Trophoblast cell (in vitro differentiated cells and primary cell): ENCODE measurements around the gene SERPINE1.
A peak's percentile ranks its signal among the peaks of the same experiment; 100 is the strongest.

Experiments used
- DNase-seq, 2 donors: peaks; one replicate each; pipeline ENCODE4 v3.0.0-alpha.2; 2016
- H2AFZ ChIP-seq: 2 replicates; pipeline ENCODE4 v1.6.1; 2013; ENCODE audit warnings: low read length, moderate library complexity, mild to moderate bottlenecking; ENCODE audit not compliant: insufficient read depth, poor library complexity
- H2AK5ac ChIP-seq: 2 replicates; pipeline ENCODE4 v1.6.1; 2013; ENCODE audit warnings: mild to moderate bottlenecking, low read length
- H2BK120ac ChIP-seq: 2 replicates; pipeline ENCODE4 v1.6.1; 2013; ENCODE audit warnings: low read length, mild to moderate bottlenecking, moderate library complexity; ENCODE audit not compliant: insufficient read depth, poor library complexity
- H2BK12ac ChIP-seq: 2 replicates; pipeline ENCODE4 v1.6.1; 2013; ENCODE audit warnings: mild to moderate bottlenecking, low read length, moderate library complexity
- H2BK5ac ChIP-seq: 2 replicates; pipeline ENCODE4 v1.6.1; 2013; ENCODE audit warnings: low read length, low read depth, moderate library complexity, mild to moderate bottlenecking; ENCODE audit not compliant: poor library complexity
- H3K14ac ChIP-seq: 2 replicates; pipeline ENCODE4 v1.6.1; 2013; ENCODE audit warnings: mild to moderate bottlenecking, low read length
- H3K18ac ChIP-seq: 2 replicates; pipeline ENCODE4 v1.6.1; 2013; ENCODE audit warnings: mild to moderate bottlenecking, low read length
- H3K23ac ChIP-seq: 2 replicates; pipeline ENCODE4 v1.6.1; 2013; ENCODE audit warnings: low read length
- H3K27ac ChIP-seq: 2 replicates; pipeline ENCODE4 v1.5.1; 2013; ENCODE audit warnings: low read depth, mild to moderate bottlenecking, inconsistent platforms, low read length, moderate library complexity
- H3K27me3 ChIP-seq: 2 replicates; pipeline ENCODE4 v1.6.1; 2013; ENCODE audit warnings: inconsistent platforms, mild to moderate bottlenecking, low read length, moderate library complexity; ENCODE audit not compliant: insufficient read depth
- H3K36me3 ChIP-seq, 2 experiments: 1 replicate in 1 of 2; 2 replicates in 1 of 2; pipeline ENCODE4 v1.6.1; 2013; ENCODE audit warnings: low read length in 2 of 2, mild to moderate bottlenecking in 2 of 2, moderate library complexity in 1 of 2; ENCODE audit not compliant: insufficient read depth in 2 of 2, control insufficient read depth in 1 of 2
- H3K4ac ChIP-seq: 2 replicates; pipeline ENCODE4 v1.6.1; 2013; ENCODE audit warnings: low read depth, mild to moderate bottlenecking, low read length, moderate library complexity
- H3K4me1 ChIP-seq, 2 experiments: 1 replicate in 1 of 2; 2 replicates in 1 of 2; pipeline ENCODE4 v1.6.1; 2013; ENCODE audit warnings: low read length in 2 of 2, mild to moderate bottlenecking in 2 of 2, moderate library complexity in 1 of 2; ENCODE audit not compliant: insufficient read depth in 2 of 2, control insufficient read depth in 1 of 2
- H3K4me2 ChIP-seq: 2 replicates; pipeline ENCODE4 v1.6.1; 2013; ENCODE audit warnings: inconsistent platforms, mild to moderate bottlenecking, low read length, moderate library complexity
- H3K4me3 ChIP-seq: 2 replicates; pipeline ENCODE4 v1.5.1; 2013; ENCODE audit warnings: mild to moderate bottlenecking, low read depth, low read length, inconsistent platforms
- H3K79me1 ChIP-seq: one replicate; pipeline ENCODE4 v1.6.1; 2013; ENCODE audit warnings: low read length
- H3K79me2 ChIP-seq: 2 replicates; pipeline ENCODE4 v1.6.1; 2013; ENCODE audit warnings: low read length, mild to moderate bottlenecking; ENCODE audit not compliant: control insufficient read depth, insufficient read depth, poor library complexity
- H3K9ac ChIP-seq: 2 replicates; pipeline ENCODE4 v1.6.1; 2013; ENCODE audit warnings: mild to moderate bottlenecking, low read length
- H3K9me3 ChIP-seq: 2 replicates; pipeline ENCODE4 v1.6.1; 2013; ENCODE audit warnings: low read depth, mild to moderate bottlenecking, control low read depth, inconsistent platforms, low read length; ENCODE audit not compliant: insufficient read depth
- H4K12ac ChIP-seq: 2 replicates; pipeline ENCODE4 v1.6.1; 2013; ENCODE audit warnings: low read depth, mild to moderate bottlenecking, low read length, moderate library complexity
- H4K8ac ChIP-seq: 2 replicates; pipeline ENCODE4 v1.6.1; 2013; ENCODE audit warnings: low read depth, mild to moderate bottlenecking, low read length, moderate library complexity
- H4K91ac ChIP-seq: one replicate; pipeline ENCODE4 v1.6.1; 2013; ENCODE audit warnings: low read depth, mild to moderate bottlenecking, low read length, moderate library complexity
- WGBS: extraction: QIAGEN DNeasy Blood & Tissue Kit; methylation state at CpG from one replicate; pipeline ENCODE4 v1.1.7; 2013; ENCODE audit warnings: missing lambda C conversion rate; ENCODE audit not compliant: insufficient read length, insufficient coverage; ENCODE audit errors: extremely low coverage; 5-methylcytosine and 5-hydroxymethylcytosine counted together

Gene SERPINE1

DNA sequence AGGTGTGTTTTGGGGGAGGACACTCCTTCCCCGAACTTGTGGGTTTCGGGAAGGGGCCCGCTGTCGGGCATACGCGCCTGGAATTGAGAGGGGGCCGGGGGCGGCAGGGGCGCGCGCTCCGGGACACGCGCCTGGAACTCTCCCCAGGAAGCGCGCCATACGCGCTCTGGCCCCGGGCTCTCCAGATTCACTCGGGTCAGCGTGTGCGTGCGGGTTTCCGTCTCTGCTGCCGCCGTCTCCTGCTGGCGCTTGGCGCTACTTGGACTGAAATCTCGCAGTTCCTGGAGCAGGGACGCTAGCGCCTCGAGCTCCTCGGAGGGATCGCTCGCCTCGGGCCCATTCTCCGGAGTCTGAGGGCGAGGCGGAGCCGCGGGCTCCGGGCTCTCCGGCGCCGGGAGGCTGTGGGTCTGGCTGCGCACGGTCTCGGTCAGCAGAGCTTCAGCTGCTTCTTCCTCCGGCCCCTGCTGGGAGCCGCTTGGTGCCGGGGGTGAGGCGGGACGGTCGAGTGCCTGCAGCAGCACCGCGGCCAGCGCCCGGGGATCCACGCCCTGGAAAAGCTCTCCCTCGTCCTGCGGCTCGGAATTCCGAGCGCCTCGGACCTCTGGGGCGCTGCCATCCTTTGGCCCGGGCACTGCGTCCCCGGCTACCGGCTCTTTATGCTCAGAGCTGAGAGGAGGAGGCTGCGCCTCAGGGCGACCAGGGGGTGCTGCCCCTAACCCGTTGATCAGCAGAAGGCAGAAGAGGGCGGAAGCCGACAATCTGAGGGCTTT is 37.4 kb downstream of the SERPINE1 start:
- H3K14ac ChIP-seq: no peak overlapping the region
- peaks cover 55 to 75% of the 10 kb centered on the region in 2 experiments for H3K4me1 ChIP-seq
- H2BK5ac ChIP-seq: no peak overlapping the region
- H3K18ac ChIP-seq: no peak overlapping the region
- H3K79me1 ChIP-seq: peaks cover 14% of the 10 kb centered on the region
- no peak overlapping the region for H2BK12ac ChIP-seq
- peak overlapping the region; percentile 45 for H3K27ac ChIP-seq
- no peak overlapping the region for H3K4ac ChIP-seq
- peak overlapping the region; percentile 18 for H2AFZ ChIP-seq
- H4K8ac ChIP-seq: no peak overlapping the region
- no peak overlapping the region for H4K12ac ChIP-seq
- H3K79me2 ChIP-seq: no peaks in the 10 kb centered on the region
- WGBS: no CpG with 5 or more reads among the region's 75 CpGs
- H2AK5ac ChIP-seq: no peak overlapping the region
- peak overlapping the region; percentile 56 for H4K91ac ChIP-seq
- H3K36me3 ChIP-seq: peaks cover 7% of the 10 kb centered on the region in 2 experiments
- H3K9ac ChIP-seq: no peak overlapping the region
- DNase-seq: peak; percentile 73 to 75
- no peak overlapping the region for H3K23ac ChIP-seq
- peak overlapping the region; percentile 65 for H3K4me3 ChIP-seq
- no peak overlapping the region for H2BK120ac ChIP-seq
- H3K27me3 ChIP-seq: peaks cover 9% of the 10 kb centered on the region
- H3K9me3 ChIP-seq: no peaks in the 10 kb centered on the region
- peak overlapping the region; percentile 70 for H3K4me2 ChIP-seq

DNA sequence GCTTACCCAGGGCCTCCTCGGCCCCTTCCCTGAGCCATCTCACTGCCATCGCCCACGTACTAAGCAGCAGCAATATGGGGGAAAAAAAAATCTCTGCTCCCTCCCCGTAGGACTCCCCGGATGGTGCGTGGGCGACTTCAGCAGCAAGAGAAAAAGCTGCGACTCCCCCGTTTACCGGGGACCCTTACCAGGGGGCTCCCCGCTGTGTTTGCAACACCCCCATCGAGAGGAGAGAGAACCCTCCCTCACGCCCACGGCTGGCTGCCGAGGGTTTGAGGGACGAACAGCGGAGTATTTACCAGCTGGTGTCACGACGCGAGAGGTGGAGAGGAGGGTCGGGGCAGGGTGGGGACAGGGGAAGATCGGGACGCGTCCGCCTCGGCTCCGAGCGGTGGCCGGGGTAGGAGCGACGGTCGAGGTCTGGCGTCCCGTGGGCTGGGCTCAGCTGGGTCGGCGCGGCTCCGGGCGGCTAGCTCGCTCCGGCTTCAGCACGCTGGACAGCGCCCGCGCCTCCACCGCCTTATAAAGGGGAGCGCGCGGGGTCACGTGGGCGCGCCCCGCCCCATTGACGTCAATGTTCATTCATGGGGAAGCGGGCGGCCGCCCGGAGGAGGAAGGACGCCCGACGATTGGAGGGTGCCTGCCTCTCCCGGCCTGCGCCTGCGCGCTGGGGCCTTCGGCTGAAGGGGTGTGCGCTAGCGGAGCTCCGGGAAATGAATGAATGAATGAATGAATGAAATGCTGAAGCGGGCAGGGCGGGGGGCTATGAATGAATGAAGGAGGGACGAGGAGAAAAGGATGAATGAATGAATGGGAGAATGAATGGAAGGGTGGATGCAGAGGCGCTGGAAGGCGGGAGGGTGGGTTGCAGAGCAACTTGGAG is 38.4 kb downstream of the SERPINE1 start, which contains the start of gene VGF:
TSS of gene VGF (minus strand) at position 495 of the 883 bp plus-strand sequence. CDS start 726 bp downstream, outside the sequence.
- Histone ChIP-seq H2AFZ (peak within 1 kb of the TSS; percentile 18), H2BK12ac (no peak within 1 kb of the TSS), H3K4me3 (no peak within 1 kb of the TSS), H4K91ac (no peak within 1 kb of the TSS), H4K12ac (no peak within 1 kb of the TSS), H3K36me3 (peaks cover 1% of the 10 kb centered on the region in 2 experiments), H4K8ac (no peak within 1 kb of the TSS), H3K23ac (no peak within 1 kb of the TSS), H2BK5ac (no peak within 1 kb of the TSS), H2AK5ac (no peak within 1 kb of the TSS), H3K79me2 (no peaks in the 10 kb centered on the region), H3K18ac (no peak within 1 kb of the TSS), H3K14ac (no peak within 1 kb of the TSS), H3K4me1 (peaks cover 49 to 71% of the 10 kb centered on the region in 2 experiments), H3K9me3 (no peaks in the 10 kb centered on the region), H2BK120ac (no peak within 1 kb of the TSS), H3K27me3 (peaks cover 14% of the 10 kb centered on the region), H3K4ac (no peak within 1 kb of the TSS), H3K4me2 (peak within 1 kb of the TSS; percentile 70), H3K27ac (no peak within 1 kb of the TSS), H3K9ac (no peak within 1 kb of the TSS), H3K79me1 (peaks cover 10% of the 10 kb centered on the region)
- peak; percentile 89 to 97 for DNase-seq
- WGBS: no CpG with 5 or more reads among the region's 74 CpGs

DNA sequence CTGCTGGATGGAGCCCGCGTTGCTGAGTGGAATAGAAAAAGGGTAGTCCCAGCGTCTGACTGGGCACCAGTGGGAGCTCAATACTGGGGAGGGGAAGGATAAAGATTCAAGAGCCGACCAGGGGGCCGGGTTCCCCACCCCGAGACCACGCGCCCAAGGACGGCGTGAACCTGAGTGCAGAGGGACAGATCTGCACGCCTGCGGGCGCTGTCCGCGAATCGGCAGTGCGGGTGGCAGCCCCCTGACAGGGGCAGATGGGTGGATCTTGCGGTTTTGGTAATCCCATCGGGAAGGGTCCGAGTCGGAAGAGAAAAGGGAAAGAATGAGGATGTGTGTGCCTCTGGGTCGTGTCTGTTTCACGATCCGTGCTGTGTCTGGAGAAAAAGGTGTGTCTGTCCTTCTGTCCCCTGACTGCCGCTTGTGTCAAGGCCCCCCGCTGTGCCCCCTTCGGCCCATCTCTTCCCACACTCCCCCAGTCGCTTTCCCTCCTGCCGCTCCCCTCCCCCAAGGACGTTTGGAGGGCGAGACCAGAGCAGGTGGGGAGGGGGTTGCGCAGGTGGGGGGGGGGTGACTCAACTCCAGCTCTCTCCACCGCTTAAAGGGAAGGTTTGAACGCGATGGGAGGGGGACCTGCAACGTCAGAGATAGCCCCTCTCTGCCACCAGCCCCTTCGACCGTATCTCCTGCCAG is 39.2 kb downstream of the SERPINE1 start:
- WGBS: no CpG with 5 or more reads among the region's 38 CpGs
- no peak overlapping the region for H2AFZ ChIP-seq

DNA sequence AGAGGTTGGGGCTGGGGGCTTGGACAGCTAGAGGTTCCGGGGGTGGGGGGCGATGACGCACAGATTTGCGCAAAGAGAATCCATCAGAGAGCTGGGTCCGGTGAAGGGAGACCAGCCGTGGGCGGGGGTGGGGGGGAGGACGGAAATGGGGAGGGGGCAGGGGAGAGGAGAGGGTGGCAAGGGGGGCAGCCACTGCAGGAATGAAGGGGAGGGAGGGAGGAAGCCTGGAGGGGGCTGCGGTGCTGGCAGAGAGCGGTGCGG is 39.7 kb downstream of the SERPINE1 start:
- no peak overlapping the region for H2AK5ac ChIP-seq
- no peak overlapping the region for H2BK5ac ChIP-seq
- no peak overlapping the region for H3K4me3 ChIP-seq
- no peak overlapping the region for H4K91ac ChIP-seq
- WGBS: no CpG with 5 or more reads among the region's 11 CpGs
- H3K14ac ChIP-seq: no peak overlapping the region
- no peak overlapping the region for H2BK120ac ChIP-seq
- no peak overlapping the region for H3K23ac ChIP-seq
- H3K79me1 ChIP-seq: peaks cover 8% of the 10 kb centered on the region
- no peak overlapping the region for H4K12ac ChIP-seq
- H3K4ac ChIP-seq: no peak overlapping the region
- DNase-seq: no peak
- H3K27me3 ChIP-seq: peaks cover 26% of the 10 kb centered on the region
- no peaks in the 10 kb centered on the region for H3K79me2 ChIP-seq
- no peak overlapping the region for H3K9ac ChIP-seq
- peak overlapping the region; percentile 37 for H3K4me2 ChIP-seq
- H4K8ac ChIP-seq: no peak overlapping the region
- H2BK12ac ChIP-seq: no peak overlapping the region
- H3K18ac ChIP-seq: no peak overlapping the region
- H3K9me3 ChIP-seq: no peaks in the 10 kb centered on the region
- no peaks in the 10 kb centered on the region for H3K36me3 ChIP-seq
- peaks cover 45 to 62% of the 10 kb centered on the region in 2 experiments for H3K4me1 ChIP-seq
- H3K27ac ChIP-seq: no peak overlapping the region
- H2AFZ ChIP-seq: no peak overlapping the region

More for the DNA sequence above, 39.2 kb downstream of the SERPINE1 start:
- no peak overlapping the region for H3K4me3 ChIP-seq
- H3K9me3 ChIP-seq: no peaks in the 10 kb centered on the region
- H3K4ac ChIP-seq: no peak overlapping the region
- peaks cover 48 to 67% of the 10 kb centered on the region in 2 experiments for H3K4me1 ChIP-seq
- no peaks in the 10 kb centered on the region for H3K79me2 ChIP-seq
- H3K23ac ChIP-seq: no peak overlapping the region
- H3K4me2 ChIP-seq: peak overlapping the region; percentile 66
- H4K8ac ChIP-seq: no peak overlapping the region
- no peak overlapping the region for H3K9ac ChIP-seq
- no peak overlapping the region for H2AK5ac ChIP-seq
- no peak for DNase-seq
- no peak overlapping the region for H2BK5ac ChIP-seq
- H4K91ac ChIP-seq: no peak overlapping the region
- H3K27ac ChIP-seq: no peak overlapping the region
- H3K79me1 ChIP-seq: peaks cover 8% of the 10 kb centered on the region
- H3K18ac ChIP-seq: no peak overlapping the region
- no peak overlapping the region for H2BK12ac ChIP-seq
- no peak overlapping the region for H3K14ac ChIP-seq
- no peaks in the 10 kb centered on the region for H3K36me3 ChIP-seq
- H4K12ac ChIP-seq: no peak overlapping the region
- peaks cover 22% of the 10 kb centered on the region for H3K27me3 ChIP-seq
- H2BK120ac ChIP-seq: no peak overlapping the region
